MCF 10A (cell line): ENCODE results near the gene ZFP36. TPM values are rescaled to one million over a fixed set of nuclear protein-coding genes. Genes with fewer than 3 reads are reported as not detected.
A peak's percentile ranks its signal among the peaks of the same experiment; 100 is the strongest.

ENCODE experiments used
- BruUV-seq: library from RNA; stranded (reverse); fragments of 400-500 nt; replicated peaks from 2 replicates; lab custom pipeline; 2021; lab: Mats Ljungman, UMichigan
- CTCF ChIA-PET: fragments of 300-600 bp; sonication (Branson Sonifier 250); formaldehyde crosslinking; extraction: SDS; loops from one replicate; lab custom pipeline; 2021; ENCODE audit warnings: antibody characterized with exemption, inconsistent platforms; lab: Yijun Ruan, JAX
- POLR2A ChIA-PET: fragments of 300-600, 350-650 bp; sonication (Branson Sonifier 250); formaldehyde crosslinking; extraction: SDS; loops from one replicate; lab custom pipeline; 2020; ENCODE audit warnings: antibody characterized with exemption, inconsistent platforms; lab: Yijun Ruan, JAX
- DNase-seq: peaks from one replicate; pipeline ENCODE4 v3.0.0-alpha.2; 2018; ENCODE audit not compliant: unreplicated experiment
- H3K27ac Mint-ChIP-seq: one replicate; pipeline ENCODE4 v1.8.0; 2022; ENCODE audit warnings: mild to moderate bottlenecking, low read depth, mixed read lengths; ENCODE audit not compliant: unreplicated experiment
- H3K27me3 Mint-ChIP-seq: one replicate; pipeline ENCODE4 v1.8.0; 2022; ENCODE audit warnings: mixed read lengths; ENCODE audit not compliant: insufficient read depth, unreplicated experiment
- H3K36me3 Mint-ChIP-seq: one replicate; pipeline ENCODE4 v1.8.0; 2022; ENCODE audit warnings: mild to moderate bottlenecking, moderate library complexity, mixed read lengths; ENCODE audit not compliant: insufficient read depth, unreplicated experiment
- H3K4me1 Mint-ChIP-seq: one replicate; pipeline ENCODE4 v1.8.0; 2022; ENCODE audit warnings: mixed read lengths; ENCODE audit not compliant: insufficient read depth, unreplicated experiment
- H3K4me3 Mint-ChIP-seq: one replicate; pipeline ENCODE4 v1.8.0; 2022; ENCODE audit warnings: mild to moderate bottlenecking, moderate library complexity, mixed read lengths; ENCODE audit not compliant: unreplicated experiment
- H3K9me3 Mint-ChIP-seq: one replicate; pipeline ENCODE4 v1.8.0; 2022; ENCODE audit warnings: mixed read lengths; ENCODE audit not compliant: unreplicated experiment
- CTCF ChIP-seq: fragments of 200-600 bp; IDR thresholded peaks from one replicate; pipeline ENCODE4 v1.8.0; 2022; ENCODE audit warnings: antibody characterized with exemption, mild to moderate bottlenecking; ENCODE audit not compliant: unreplicated experiment
- intact Hi-C: fragments of 100-400 bp; cut with micrococcal nuclease; formaldehyde crosslinking; loops from 2 replicates; pipeline ENCODE4 v1.14.1; 2022
- total RNA-seq: library from RNA; stranded (reverse); gene quantifications from 2 replicates; pipeline ENCODE4 v1.2.3, GENCODE V29; 2022

ZFP36 gene
- total RNA-seq, 1 experiment from 2014 or later: 98.4 TPM

- ChIA-PET POLR2A (no interaction called here), CTCF (no interaction called here)
- no peaks in the 10 kb centered on the region for H3K9me3 Mint-ChIP-seq
- DNase-seq: no peak
- no peak overlapping the region for H3K4me3 Mint-ChIP-seq
- intact Hi-C loops: no loop called here
- no peaks in the 10 kb centered on the region for H3K27me3 Mint-ChIP-seq
- peak overlapping the region; percentile 54 for H3K27ac Mint-ChIP-seq
- BruUV-seq: TSS peak; percentile 17
- peaks cover 83% of the 10 kb centered on the region for H3K36me3 Mint-ChIP-seq
- no peak for TF ChIP-seq CTCF
- H3K4me1 Mint-ChIP-seq: peaks cover 14% of the 10 kb centered on the region
Measured at GRCh38 chr19:39385629-39386411, 20.8 kb upstream of the ZFP36 start.

GRCh38 chr19:39386557-39386956, 20.1 kb upstream of the ZFP36 start:
- Mint-ChIP-seq H3K36me3 (peaks cover 83% of the 10 kb centered on the region), H3K4me1 (peaks cover 11% of the 10 kb centered on the region), H3K9me3 (no peaks in the 10 kb centered on the region), H3K4me3 (no peak overlapping the region), H3K27ac (no peak overlapping the region), H3K27me3 (no peaks in the 10 kb centered on the region)
- POLR2A ChIA-PET: no interaction called here
- CTCF ChIA-PET: no interaction called here
- no TSS peak for BruUV-seq
- no peak for DNase-seq
- intact Hi-C loops: no loop called here
- TF ChIP-seq CTCF: no peak

- H3K9me3 Mint-ChIP-seq: no peaks in the 10 kb centered on the region
- H3K36me3 Mint-ChIP-seq: peaks cover 70% of the 10 kb centered on the region
- BruUV-seq: no TSS peak
- no peak for TF ChIP-seq CTCF
- H3K27ac Mint-ChIP-seq: no peak overlapping the region
- CTCF ChIA-PET: interaction anchor here (0.8 to 1.1 kb wide), 3 partner anchors 9 to 16 kb away, joined by 3 read pairs; no protein-coding TSS in a partner anchor
- peaks cover 12% of the 10 kb centered on the region for H3K4me1 Mint-ChIP-seq
- H3K27me3 Mint-ChIP-seq: no peaks in the 10 kb centered on the region
- POLR2A ChIA-PET: interaction anchor here (0.6 to 1.3 kb wide), 3 partner anchors 14 to 57 kb away, joined by 3 to 5 read pairs (median 3); partner anchors contain the start of genes RPS16 and SUPT5H
- intact Hi-C loops: no loop called here
- no peak for DNase-seq
- H3K4me3 Mint-ChIP-seq: no peak overlapping the region
Measured at GRCh38 chr19:39388657-39389056, 18.0 kb upstream of the ZFP36 start.

- ChIA-PET CTCF (interaction anchor here (0.6 to 1.0 kb wide), 4 partner anchors 15 to 428 kb away, joined by 3 read pairs; no protein-coding TSS in a partner anchor), POLR2A (interaction anchor here (1.3 to 3.2 kb wide), 4 partner anchors 14 to 46 kb away, joined by 3 to 44 read pairs (median 38); partner anchors contain the start of genes RPS16 and ZFP36)
- H3K4me1 Mint-ChIP-seq: peaks cover 12% of the 10 kb centered on the region
- H3K36me3 Mint-ChIP-seq: peaks cover 79% of the 10 kb centered on the region
- H3K27me3 Mint-ChIP-seq: no peaks in the 10 kb centered on the region
- H3K27ac Mint-ChIP-seq: peak overlapping the region; percentile 98
- TF ChIP-seq CTCF: no peak
- no peak for DNase-seq
- H3K4me3 Mint-ChIP-seq: peak overlapping the region; percentile 93
- BruUV-seq: no TSS peak
- H3K9me3 Mint-ChIP-seq: no peaks in the 10 kb centered on the region
- intact Hi-C loops: loop anchor here (2.0 to 5.0 kb wide), 2 partner anchors 41 to 48 kb away; partner anchors contain the start of gene SAMD4B
Measured at GRCh38 chr19:39389631-39390414, 16.8 kb upstream of the ZFP36 start.
